ENCODE data around the gene LMO3. TPM values are rescaled to one million over a fixed set of nuclear protein-coding genes. Genes with fewer than 3 reads are reported as not detected.

LMO3 gene
- total and polyA plus RNA-seq, 2 donors (not counting 3 experiments of a cell fraction or from before 2014, with no cell fraction given): not detected

- H3K9me1 ChIP-seq (replicated peaks; ENCODE audit: control insufficient read depth, extremely low read depth, insufficient read depth, low read length): no peaks in the 10 kb centered on the region
- CTCF ChIA-PET: no interaction called here
- no peak overlapping the region for H3K4me3 ChIP-seq (replicated peaks in 1 of 3; ENCODE audit: insufficient read depth in 1 of 3, low read depth in 1 of 3, low read length in 3 of 3)
- H3K36me3 ChIP-seq (ENCODE audit: control insufficient read depth in 2 of 2, extremely low read depth in 1 of 2, insufficient read depth in 2 of 2, low read length in 2 of 2): no peaks in the 10 kb centered on the region
- H2AFZ ChIP-seq (ENCODE audit: low read depth, low read length): no peak overlapping the region
- H3K9me3 ChIP-seq (replicated peaks; ENCODE audit: control insufficient read depth, insufficient read depth, low read length): no peaks in the 10 kb centered on the region
- no peaks in the 10 kb centered on the region for H3K79me2 ChIP-seq (ENCODE audit: control insufficient read depth, insufficient read depth, low read length)
- POLR2A ChIA-PET: no interaction called here
- no peaks in the 10 kb centered on the region for H4K20me1 ChIP-seq (replicated peaks; ENCODE audit: control insufficient read depth, extremely low read depth, insufficient read depth, low read length)
- no peak overlapping the region for H3K9ac ChIP-seq (replicated peaks; ENCODE audit: extremely low read depth, insufficient read depth, low read length)
- no peaks in the 10 kb centered on the region for H3K27me3 ChIP-seq (ENCODE audit: control insufficient read depth in 2 of 2, insufficient read depth in 2 of 2, low read length in 2 of 2)
- no peaks in the 10 kb centered on the region for H3K4me1 ChIP-seq (ENCODE audit: control insufficient read depth, extremely low read depth, insufficient read depth, low read length)
- no peak for TF ChIP-seq JUN (IDR thresholded peaks at IDR 0.05; ENCODE audit: borderline replicate concordance, insufficient read depth, insufficient read length, low read depth)
- TF ChIP-seq CTCF (IDR thresholded peaks at IDR 0.05; ENCODE audit: extremely low read depth in 1 of 2, insufficient read depth in 1 of 2, low read depth in 1 of 2, low read length in 2 of 2): no peak
- TF ChIP-seq GATA2 (IDR thresholded peaks at IDR 0.05; ENCODE audit: insufficient read depth, insufficient read length, low read depth, low read length): no peak
- TF ChIP-seq EZH2 (IDR thresholded peaks at IDR 0.05; ENCODE audit: borderline replicate concordance, low read depth, low read length, severe bottlenecking): no peak
- no peak for TF ChIP-seq POLR2AphosphoS5 (IDR thresholded peaks at IDR 0.05; ENCODE audit: insufficient read depth, low read depth, low read length)
- TF ChIP-seq FOS (IDR thresholded peaks at IDR 0.05; ENCODE audit: borderline replicate concordance, insufficient read depth, low read length): no peak
- TF ChIP-seq POLR2A (IDR thresholded peaks at IDR 0.05; ENCODE audit: low read depth, low read length): no peak
- no peak for TF ChIP-seq MAX (IDR thresholded peaks at IDR 0.05; ENCODE audit: insufficient read depth, insufficient read length)
- TF ChIP-seq MYC (IDR thresholded peaks at IDR 0.05; ENCODE audit: low read depth, low read length): no peak
- no peak for FAIRE-seq
- BruUV-seq (replicated peaks): no TSS peak
- H3K27ac ChIP-seq (ENCODE audit: insufficient read depth, low read depth, low read length): no peak overlapping the region
- intact Hi-C loops (cut with micrococcal nuclease) (no loop called here), dilution Hi-C loops (cut with MboI; ENCODE audit: extremely low pct_ligation_motif_present, low sequenced_read_pairs) (no loop called here)
- no peak for DNase-seq (ENCODE audit: low read depth, low spot score)
- no peak overlapping the region for H3K4me2 ChIP-seq (ENCODE audit: insufficient read depth, low read length)
Measured at GRCh38 chr12:16545836-16546235, 60.1 kb downstream of the LMO3 start.

Data from endothelial cell of umbilical vein (primary cell).